ENCODE measurements around the gene DENND5A.
"Not testable (repeated sequence)": the region's sequence is repeated elsewhere in the genome, so short reads cannot be mapped to it uniquely, and the experiment has no call there.

DENND5A gene

GRCh38 chr11:9264316-9265210, 587 bp downstream of the DENND5A start:
- no peak for FAIRE-seq

- FAIRE-seq, result no peak
Measured at GRCh38 chr11:9263840-9264315, 1.3 kb downstream of the DENND5A start.

GRCh38 chr11:9260838-9261146, 4.4 kb downstream of the DENND5A start:
- FAIRE-seq, result not testable (repeated sequence)

- no peak for FAIRE-seq
Measured at GRCh38 chr11:9259981-9260837, 4.9 kb downstream of the DENND5A start.

GRCh38 chr11:9258279-9258678, 6.9 kb downstream of the DENND5A start:
- not testable (repeated sequence) for FAIRE-seq

GRCh38 chr11:9254416-9254815, 10.7 kb downstream of the DENND5A start:
- no peak for FAIRE-seq

- no peak for FAIRE-seq
Measured at GRCh38 chr11:9253086-9253485, 12.1 kb downstream of the DENND5A start.

- FAIRE-seq, result no peak
Measured at GRCh38 chr11:9251311-9251710, 13.8 kb downstream of the DENND5A start.

GRCh38 chr11:9250139-9250582, 15.0 kb downstream of the DENND5A start:
- no peak for FAIRE-seq

- no peak for FAIRE-seq
Measured at GRCh38 chr11:9249252-9249651, 15.9 kb downstream of the DENND5A start.

GRCh38 chr11:9247863-9248262, 17.3 kb downstream of the DENND5A start:
- FAIRE-seq, result no peak

- not testable (repeated sequence) for FAIRE-seq
Measured at GRCh38 chr11:9236242-9236641, 28.9 kb downstream of the DENND5A start.

GRCh38 chr11:9232482-9232881, 32.7 kb downstream of the DENND5A start:
- FAIRE-seq, result no peak

- no peak for FAIRE-seq
Measured at GRCh38 chr11:9231848-9232177, 33.3 kb downstream of the DENND5A start.

GRCh38 chr11:9230296-9230695, 34.9 kb downstream of the DENND5A start:
- no peak for FAIRE-seq

- no peak for FAIRE-seq
Measured at GRCh38 chr11:9228091-9228490, 37.1 kb downstream of the DENND5A start.

- FAIRE-seq, result no peak
Measured at GRCh38 chr11:9225748-9226298, 39.3 kb downstream of the DENND5A start.

GRCh38 chr11:9222654-9223053, 42.5 kb downstream of the DENND5A start:
- FAIRE-seq, result no peak

- not testable (repeated sequence) for FAIRE-seq
Measured at GRCh38 chr11:9220853-9221252, 44.3 kb downstream of the DENND5A start.

GRCh38 chr11:9219572-9219971, 45.6 kb downstream of the DENND5A start:
- no peak for FAIRE-seq

GRCh38 chr11:9219115-9219514, 46.0 kb downstream of the DENND5A start:
- FAIRE-seq, result no peak

- FAIRE-seq, result no peak
Measured at GRCh38 chr11:9214765-9215164, 50.4 kb downstream of the DENND5A start.

- no peak for FAIRE-seq
Measured at GRCh38 chr11:9211322-9211721, 53.8 kb downstream of the DENND5A start.
